ENCODE data around the gene UNC5A.

The UNC5A gene

DNA sequence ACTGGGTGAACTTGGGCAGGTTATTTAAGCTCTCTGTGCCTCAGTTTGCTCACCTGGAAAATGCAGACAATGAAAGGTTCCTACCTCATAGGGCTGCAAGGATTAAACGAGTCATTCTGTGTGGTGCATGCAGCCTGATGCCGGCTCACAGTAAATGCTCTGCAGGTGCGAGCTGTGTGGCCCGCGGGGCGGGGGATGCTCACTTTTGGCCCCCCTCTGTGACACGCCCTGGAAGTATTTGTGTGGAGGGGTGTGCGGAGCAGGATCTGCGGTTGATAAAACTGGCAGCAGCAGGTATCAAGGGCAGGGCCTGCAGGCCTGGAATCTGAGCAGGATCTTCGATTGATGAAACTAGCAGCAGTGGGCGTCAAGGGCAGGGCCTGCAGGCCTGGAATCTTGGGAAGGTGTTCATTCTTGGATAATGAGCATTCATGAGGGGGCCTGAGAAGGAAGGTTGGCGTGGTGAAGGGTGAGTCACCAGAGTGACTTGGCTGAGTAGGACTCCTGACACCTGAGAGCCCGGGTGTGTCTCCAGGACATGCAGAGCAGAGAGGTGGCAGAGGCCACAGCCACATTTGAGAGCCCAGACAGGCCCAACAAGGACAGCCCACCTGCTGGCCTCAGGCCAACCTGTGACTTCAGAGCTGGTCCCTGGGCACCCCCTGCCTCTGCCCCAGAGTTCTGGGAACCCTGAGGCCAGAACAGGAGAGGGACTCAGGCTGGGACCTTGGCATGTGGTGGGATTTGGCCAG is 11.9 kb downstream of the UNC5A start:
- no peak for FAIRE-seq

DNA sequence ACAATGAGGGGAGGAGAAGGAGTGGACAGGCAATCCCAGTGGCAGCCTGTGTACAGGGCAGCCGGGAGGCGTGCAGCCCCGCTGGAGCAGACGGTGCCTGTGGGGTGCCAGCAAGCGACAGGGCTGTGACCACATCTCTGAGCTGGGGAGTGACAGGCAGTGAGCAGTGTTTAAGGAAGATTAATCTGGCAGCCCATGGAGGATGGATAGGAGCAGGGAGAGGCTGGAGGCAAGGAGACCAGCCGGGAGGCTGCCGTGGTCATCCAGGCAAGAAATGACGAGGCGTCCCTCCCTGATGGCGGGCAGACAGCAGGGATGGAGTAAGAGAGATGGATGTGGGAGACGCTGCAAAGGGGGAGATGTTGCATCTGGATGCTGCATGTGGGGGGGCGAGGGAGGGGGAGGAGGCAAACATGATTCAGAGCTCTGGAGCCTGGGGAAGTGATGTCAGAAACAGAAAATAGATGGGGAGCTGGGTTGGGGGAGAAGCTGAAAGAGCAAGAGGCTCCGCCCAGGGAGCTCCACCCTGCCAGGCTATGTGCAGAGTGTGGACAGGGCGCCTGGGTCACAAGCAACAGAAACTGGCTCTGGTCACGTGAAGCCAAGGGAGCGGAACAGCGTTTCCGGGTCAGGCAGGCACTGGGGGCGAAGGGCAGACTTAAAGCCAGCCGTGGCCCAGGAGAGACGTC is 12.6 kb downstream of the UNC5A start:
- no peak for FAIRE-seq

DNA sequence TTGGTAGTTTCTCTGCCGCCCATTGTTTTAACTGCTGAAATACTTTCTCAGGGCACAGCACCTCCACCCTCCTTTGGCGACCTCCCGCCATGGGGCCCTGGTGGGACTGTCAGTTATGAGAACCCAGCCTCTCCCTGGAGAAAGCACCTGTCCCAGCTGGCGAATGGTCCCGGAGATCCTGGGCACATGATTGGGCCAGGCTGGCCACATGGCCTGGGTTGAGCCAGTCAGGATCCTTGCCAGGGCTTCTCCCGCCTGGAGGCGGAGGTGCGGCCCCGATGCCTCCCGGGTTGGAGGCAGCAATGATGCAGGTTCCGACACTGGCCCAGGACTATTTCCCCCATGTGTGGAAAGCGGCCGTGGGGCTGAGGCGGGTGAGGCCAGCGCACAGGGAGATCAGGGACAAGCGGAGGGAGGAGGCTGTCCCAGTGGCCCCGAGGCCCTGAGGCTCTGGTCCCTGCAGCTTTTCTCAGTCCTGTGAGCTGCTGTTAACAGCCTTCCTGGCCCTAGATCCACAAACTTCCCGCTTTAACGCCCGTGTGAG is 13.6 kb downstream of the UNC5A start:
- no peak for FAIRE-seq

DNA sequence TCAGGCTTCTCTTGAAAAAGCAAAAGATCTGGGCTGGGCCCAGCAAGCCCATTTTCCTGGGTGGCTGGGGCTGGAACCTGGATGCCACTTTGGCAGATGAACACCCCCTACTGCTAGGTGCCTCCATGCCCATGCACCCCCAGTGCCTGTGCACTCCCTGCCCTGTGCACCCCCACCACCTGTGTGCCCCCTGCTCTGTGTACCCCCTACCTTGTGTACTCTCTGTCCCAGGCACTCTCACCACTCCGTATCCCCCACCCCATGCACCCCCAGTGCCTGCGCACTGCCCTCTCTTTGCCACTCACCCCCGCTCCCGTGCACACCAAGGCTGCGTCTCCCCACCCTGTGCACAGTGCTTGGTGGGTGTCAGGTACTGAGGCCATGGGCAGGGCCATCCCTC is 14.2 kb downstream of the UNC5A start:
- FAIRE-seq: no peak

DNA sequence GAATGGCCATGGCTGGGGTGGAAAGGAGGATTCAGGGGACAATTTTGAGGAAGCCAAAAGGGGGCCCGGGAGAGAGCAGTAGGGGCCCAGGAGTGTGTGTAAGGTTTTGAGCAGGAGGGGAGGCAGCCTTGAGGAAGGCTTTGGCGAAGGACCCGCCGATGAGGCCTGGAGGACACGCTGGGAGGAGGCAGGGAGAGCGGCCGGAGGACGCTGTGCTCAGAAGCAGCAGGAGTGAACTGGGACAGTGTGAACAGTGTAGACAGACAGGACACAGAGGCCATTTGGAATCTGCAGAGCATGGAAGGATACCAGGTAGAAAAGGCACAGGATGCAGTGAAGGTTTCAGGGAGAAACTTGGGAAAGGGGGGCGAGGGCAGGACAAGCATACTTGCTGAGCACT is 14.9 kb downstream of the UNC5A start:
- no peak for FAIRE-seq

DNA sequence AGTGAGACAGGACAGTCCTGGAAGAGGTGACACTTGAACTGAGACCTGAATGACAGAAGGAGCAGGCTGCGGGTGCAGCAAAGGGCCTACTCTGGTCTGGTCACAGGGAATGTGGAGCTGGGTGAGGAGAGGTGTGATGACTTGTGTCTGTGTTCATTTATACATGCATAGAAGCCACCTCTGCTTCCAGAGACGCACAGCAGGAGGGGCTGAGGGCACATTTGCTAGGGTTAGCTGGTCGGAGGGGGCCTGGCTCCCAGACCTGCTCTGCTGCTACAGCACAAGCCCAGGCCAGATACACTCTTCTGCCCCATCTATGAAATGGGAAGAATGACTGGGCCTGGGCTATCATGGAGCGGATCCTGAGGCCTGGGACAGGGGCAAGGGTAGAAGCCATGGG is 15.6 kb downstream of the UNC5A start:
- FAIRE-seq: no peak

DNA sequence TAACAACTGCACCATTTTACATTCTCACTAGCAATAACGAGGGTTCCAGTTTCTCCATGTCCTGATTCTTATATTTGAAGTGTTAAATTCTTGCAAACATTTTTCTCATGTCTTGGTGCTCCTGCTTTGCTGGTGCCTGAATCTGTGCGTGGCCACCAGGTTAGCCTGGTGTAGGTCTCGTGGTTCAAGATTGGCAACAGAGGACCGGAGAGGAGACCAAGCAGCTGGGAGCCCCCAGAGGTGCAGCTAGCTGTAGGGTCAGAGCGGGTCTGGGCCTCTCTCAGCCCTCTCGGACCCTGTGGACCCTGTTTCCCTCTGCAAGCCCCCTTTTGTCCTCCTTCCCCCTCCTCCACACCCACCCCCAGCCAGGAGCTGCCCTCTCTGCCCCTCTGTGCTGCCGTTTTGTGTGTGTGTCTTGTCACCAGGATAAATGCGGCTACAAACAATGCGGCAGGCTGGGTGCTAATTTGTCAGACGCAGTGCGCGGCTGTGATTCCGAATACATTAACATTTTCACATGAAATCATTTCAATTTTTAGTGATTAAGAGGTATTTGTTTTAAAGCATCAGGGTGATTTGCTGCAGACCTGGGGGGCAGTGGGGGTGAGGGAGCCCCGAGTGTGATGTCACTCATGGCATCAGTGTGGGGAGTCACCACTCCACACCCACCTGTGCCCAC is 17.5 kb downstream of the UNC5A start:
- no peak for FAIRE-seq

DNA sequence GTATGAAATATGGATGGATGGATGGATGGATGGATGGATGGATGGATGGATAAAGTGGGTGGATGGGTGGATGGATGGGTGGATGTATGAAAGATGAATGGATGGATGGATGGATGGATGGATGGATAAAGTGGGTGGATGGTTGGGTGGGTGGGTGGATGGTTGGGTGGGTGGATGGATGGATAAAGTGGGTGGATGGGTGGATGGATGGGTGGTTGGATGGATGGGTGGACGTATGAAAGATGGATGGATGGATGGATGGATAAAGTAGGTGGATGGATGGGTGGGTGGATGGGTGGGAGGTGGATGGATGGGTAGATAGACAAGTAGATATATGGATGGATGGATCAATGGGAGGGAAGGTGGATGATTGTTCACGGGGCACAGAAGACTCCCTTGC is 19.0 kb downstream of the UNC5A start:
- FAIRE-seq: no peak

DNA sequence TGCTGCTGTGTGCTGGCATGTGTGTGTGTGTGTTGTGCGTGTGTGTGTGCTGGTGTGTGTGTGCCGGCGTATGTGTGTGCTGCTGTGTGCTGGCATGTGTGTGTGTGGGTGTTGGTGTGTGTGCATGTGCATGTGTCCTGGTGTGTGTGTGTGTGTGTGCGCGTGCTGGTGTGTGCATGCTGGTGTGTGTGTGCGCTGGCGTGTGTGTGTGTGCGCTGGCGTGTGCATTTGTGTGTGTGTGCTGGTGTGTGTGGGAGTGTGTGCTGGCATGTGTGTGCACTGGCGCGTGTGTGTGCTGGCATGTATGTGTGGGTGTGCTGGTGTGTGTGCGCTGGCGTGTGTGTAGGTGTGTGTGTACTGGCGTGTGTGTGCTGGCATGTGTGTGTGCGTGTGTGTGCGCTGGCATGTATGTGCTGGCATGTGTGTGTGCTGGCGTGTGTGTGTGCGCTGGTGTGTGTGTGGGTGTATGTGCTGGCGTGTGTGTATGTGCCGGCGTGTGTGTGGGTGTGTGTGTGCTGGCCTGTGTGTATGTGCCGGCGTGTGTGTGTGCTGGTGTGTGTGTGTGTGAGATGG is 20.1 kb downstream of the UNC5A start:
- no peak for FAIRE-seq

DNA sequence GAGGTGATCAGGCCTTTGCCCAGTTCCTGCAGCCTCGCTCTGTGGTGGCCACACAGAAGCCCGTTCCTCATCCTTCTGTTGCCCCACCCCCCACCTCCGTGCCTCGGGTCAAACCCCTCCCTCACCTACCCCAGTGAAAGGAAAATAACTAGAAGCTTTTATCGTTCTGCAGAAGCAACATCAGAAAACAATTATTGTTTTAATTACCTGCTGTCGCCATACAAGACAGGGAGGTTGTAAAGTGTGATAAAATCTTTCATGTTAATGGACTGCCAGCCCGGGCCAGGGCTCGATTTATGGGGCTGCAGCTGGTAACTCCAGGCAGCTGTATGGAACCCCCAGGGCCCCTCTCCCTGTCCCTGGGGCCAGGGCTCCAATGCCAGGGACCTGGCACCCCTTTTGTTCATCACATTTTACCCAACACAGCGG is 20.6 kb downstream of the UNC5A start:
- FAIRE-seq: no peak

DNA sequence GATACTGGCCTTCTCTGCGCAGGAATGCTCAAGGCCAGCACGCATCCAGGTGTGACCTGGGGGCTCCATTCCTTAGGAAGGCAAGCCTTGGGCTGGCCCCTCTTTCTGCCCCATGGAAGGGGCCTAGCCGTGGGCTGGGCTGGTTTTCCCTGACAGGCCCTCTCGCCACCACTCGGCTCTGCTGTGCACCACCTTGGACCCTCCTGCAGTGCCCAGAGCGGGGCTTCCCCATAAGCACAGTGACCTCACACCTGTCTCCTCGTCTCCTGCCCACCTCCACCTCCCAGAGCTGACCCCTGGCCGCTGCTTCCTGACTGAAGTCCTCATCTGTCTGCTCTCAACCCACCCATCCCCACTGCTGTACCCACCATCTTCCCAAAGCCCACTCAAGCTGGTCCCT is 21.1 kb downstream of the UNC5A start:
- no peak for FAIRE-seq

DNA sequence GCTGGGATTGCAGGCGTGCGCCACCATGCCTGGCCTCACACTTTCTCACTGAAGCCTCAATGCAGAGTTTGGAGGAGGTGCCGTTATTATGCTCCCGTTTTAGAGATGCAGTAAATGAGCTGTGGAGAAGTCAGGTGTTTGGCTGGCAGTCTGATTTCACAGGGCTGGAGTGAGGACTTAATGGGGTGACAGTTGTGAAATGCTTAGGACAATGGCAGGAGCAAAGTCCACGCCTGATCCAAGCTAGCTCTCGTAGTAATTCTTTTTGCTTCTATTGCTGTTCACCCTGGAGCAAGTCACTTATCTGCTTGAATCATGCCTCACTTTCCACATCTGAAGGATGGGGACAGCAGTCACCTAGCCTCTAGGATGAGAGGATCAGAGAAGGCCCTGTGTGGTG is 21.8 kb downstream of the UNC5A start:
- no peak for FAIRE-seq

DNA sequence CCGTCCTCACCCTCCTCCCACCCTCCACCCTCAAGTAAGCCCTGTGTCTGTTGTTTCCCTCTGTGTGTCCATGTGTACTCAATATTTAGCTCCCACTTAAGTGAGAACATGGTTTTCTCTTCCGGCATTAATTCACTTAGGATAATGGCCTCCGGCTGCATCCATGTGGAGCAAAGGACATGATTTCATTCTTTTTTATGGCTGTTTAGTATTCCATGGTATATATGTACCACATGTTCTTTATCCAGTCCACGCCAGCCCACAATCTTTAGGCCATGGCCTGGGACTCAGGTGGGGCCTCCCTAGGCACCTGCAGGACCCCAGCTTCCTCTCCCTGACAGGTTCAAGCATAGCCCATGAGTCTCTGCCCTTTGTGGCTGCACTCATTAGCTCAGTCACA is 22.9 kb downstream of the UNC5A start:
- FAIRE-seq: no peak

DNA sequence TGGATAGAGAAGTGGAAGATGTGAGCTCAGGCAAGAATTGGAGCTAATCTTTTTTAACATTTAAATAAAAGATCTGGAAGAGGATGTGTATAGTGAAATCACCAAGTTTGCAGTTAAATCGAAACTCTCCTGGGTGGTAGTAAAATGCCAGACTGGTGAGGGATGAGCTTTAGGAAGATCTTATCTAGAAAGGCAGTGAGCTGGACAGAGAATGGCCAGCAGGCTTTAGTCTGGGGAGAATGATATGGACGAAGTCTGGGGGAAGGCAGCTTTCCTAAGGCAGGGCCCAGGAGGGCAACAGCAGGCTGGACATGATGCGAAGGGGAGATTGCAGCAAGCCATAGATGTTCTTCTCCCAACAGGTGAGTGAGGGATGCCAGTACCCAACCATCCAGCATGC is 25.6 kb downstream of the UNC5A start:
- no peak for FAIRE-seq

DNA sequence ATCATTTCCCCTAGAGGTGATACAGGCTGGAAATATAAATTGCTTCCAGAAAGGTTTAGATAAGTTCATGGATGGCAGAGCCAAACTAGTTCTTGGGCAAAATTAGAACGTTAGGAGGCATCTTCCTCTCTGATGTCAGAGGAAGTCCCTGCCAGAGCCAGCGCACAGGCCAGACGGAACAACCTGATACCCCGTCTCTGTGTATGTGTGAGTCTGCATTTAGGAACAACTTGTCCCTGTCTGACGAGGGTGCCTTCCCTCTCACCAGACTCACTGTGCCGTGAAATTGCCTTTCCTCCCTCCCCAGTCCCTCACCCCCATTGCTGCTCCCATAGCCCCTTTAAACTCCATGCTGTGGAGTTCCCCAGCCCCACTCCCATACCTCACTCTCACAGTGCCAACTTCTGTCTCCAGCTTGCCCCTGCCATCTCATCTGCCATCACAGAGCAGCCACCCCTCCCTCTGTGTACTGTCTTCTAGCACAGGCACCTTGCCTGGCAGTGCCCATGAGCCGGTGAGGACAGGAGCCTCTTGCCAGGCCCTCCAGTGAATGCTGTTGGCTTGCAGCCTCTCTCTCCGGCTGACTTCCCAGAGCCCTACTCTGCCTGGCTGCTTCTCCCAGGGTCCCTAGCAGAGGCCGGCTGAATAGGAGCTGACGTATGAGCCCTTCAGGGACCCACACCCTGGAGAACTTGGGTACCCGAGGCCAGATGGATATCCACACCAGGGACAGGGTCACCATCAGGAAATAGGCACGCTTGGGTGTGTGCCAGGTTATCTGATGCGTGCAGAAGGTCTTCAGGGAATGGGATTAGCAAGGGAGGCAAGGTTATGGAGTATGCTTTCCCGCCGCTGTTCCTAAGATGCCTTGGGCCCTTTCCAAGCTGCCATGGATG is 26.7 kb downstream of the UNC5A start:
- no peak for FAIRE-seq

DNA sequence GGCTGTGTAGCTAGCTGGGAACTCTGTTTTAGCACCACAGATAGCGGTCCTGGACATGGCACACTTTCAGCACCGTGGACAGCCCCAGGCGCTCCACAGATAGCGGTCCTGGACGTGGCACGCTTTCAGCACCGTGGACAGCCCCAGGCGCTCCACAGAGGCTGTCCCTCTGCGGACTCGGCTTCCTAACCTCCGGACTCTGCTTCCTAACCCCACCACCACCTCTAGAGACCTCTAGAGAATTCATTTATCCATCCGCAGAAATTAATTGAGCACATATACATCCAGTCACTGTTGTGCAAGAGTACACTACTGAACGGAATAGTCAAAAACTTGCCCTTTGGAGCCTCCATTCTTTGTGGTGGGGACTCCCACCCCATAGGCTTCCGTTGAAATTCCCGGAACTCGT is 27.4 kb downstream of the UNC5A start:
- no peak for FAIRE-seq

DNA sequence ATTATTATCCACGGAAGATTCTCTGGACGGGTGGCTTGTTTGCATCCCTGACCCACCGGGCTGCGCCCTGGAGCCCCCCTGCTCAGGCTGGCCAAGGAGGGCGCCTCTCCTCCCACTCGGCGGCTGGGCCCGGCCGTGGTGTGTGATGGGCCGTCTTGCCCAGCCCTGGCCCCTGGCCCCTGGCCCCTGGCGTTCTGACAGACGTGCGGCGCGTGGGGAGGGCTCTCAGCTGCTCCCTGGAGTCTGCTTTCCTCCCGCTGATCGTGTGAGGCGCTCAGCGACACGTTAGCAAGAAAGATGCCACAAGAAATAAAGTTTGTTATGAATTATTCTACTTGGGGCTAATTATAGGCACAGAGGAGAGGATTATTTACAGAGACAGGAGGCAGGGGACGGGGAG is 33.3 kb downstream of the UNC5A start:
- no peak for FAIRE-seq

DNA sequence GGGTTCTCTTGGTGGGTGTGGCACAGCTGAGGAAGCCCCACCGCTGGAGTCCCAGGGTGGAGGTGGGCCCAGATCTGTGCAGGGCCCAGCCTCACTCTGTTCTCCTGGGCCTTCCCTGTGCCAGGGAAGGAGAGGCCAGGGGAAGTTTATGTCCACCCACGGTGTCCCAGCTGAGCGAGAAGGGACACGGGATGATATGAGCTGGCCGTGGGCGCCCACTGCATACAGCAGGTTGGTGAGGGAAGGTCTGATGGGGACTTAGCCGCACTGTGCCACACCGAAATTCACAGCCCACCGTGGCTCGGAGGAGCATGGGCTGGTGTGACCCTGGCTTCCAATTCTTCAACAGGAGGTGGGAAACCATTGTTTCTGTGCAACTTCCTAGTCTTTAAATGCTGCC is 33.9 kb downstream of the UNC5A start:
- FAIRE-seq: no peak

DNA sequence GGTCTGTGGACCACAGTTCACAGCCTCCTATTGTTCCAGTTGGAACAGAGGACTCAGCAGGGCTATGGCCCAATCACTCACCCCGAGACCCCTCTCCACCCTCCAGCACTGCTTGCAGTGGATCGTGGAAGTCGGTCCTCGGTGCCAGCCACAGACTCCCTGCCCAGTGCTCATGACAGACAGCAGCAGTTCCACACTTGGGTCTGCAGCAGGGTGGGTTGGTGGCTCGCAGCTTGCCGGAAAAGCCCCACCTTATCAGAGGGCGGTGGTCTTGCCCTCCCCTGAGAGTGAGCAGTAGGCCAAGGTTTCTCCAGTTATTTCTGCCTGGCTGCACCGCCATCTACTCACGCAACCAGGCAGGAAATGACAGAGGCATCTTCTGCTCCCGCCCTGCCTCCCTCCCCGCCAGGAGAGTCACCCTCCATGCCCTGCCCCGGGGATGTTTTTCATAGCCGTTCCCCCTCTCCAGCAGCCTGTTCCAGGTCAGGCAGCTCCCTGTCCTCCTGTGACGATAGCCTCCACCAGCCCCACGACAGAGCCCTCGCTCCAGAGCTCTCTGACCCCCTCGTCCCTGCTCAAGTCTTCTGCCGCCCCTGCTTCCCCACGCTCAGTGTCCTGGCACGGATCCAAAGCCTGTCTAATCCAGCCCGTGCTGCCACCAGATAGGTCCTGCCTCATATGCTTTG is 34.5 kb downstream of the UNC5A start:
- FAIRE-seq: no peak

DNA sequence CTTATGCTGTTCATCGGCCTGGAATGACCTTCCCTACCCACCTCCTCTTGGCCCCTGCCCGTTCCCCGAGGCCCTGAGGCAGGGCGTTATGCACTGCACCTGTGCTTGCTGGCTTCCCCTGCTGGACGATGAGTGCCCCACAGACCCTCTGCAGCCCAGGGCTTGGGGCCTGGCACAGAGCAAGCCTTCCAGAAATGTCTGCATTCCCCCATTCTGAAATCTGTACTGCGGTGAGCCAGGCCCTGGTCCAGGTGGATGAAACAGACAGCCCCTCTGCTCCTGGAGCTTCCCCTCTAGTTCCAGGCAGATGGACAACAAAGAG is 35.0 kb downstream of the UNC5A start:
- FAIRE-seq: no peak

DNA sequence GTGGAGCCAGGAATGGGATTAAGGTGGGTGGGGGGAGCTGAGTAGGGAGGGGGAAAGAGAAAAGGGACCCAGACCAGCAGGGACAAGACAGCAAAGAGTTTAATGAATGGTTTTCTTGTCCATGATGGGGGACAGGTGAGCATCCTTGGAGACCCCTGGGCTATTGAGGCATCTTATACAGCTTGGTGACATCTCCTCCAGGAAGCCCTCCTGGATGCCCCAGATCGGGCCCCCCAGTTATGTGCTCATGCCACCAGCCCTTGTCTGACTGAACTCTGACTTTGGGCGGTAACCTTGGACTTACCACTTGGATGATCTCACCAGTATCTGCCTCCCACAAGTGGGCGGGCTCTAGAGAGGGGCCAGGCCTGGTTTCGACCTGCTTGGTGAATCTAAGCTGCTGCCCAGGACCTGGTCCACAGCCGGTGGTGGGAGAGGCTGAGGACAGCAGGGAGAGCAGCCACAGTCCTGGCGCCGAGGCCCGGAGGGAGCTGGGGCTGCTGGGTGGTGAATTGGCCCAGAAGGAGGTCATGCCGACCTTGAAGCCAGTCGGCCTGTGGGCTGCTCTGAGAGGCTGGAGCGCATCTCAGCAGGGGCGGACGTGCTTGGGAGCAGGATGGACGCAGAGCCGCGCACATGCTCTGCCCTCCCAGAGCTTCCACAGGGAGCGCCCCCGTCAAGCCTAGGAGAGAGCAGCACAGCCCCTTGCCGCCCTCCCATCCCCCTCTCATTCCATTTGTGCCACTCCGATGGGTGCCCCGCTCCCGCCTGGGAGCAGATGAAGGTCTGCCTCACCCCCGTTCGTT is 36.2 kb downstream of the UNC5A start:
- FAIRE-seq: no peak
